Adrenal gland (tissue), 5 donors: ENCODE data around the gene XRCC5.

Experiments
- CTCF ChIP-seq, 6 experiments: fragments of 450-650 bp in 4 of 6; fragments of 200-600 bp in 2 of 6; sonication (generic) in 1 of 6; IDR thresholded peaks; 1 replicate in 5 of 6; 2 replicates in 1 of 6; pipeline versions ENCODE4 v1.5.1 to v1.8.0; 2016 to 2021; ENCODE audit warnings: antibody characterized with exemption in 6 of 6, mild to moderate bottlenecking in 2 of 6, moderate library complexity in 1 of 6
- POLR2A ChIP-seq, 2 donors: fragments of 450-650 bp; IDR thresholded peaks; one replicate each; pipeline ENCODE4 v1.6.1; 2017; ENCODE audit warnings: antibody characterized with exemption in 2 of 2, mild to moderate bottlenecking in 2 of 2, moderate library complexity in 1 of 2
- donor health status: DM: no; HTN: no; CAD: no.

GRCh38 chr2:216243026-216243425 lies 133.9 kb downstream of the XRCC5 start:
- TF ChIP-seq CTCF (IDR thresholded peaks at IDR 0.05): no peak
- TF ChIP-seq POLR2A (IDR thresholded peaks at IDR 0.05): no peak
